HL-60 (cell line): ENCODE results near the gene TJP3.

ENCODE experiments used
- CTCF ChIP-seq: IDR thresholded peaks from one replicate; pipeline ENCODE4 v1.5.1; 2011; ENCODE audit warnings: low read length, control low read depth, inconsistent platforms; ENCODE audit not compliant: insufficient read depth
- POLR2AphosphoS5 ChIP-seq: IDR thresholded peaks from 2 replicates; pipeline ENCODE4 v1.6.1; 2012; ENCODE audit warnings: low read depth

GRCh38 chr19:3733549-3734309 is 25.5 kb downstream of the TJP3 start:
- no peak for TF ChIP-seq POLR2AphosphoS5
- TF ChIP-seq CTCF, result no peak
